GM12878 (cell line): ENCODE results near the gene ZNF581. TPM values are rescaled to one million over a fixed set of nuclear protein-coding genes. Genes with fewer than 3 reads are reported as not detected.

Experiments used
- ASH2L ChIP-seq: fragments of 300-600, 200-600 bp; sonication (generic); IDR thresholded peaks from 2 replicates; pipeline ENCODE4 v1.6.1; 2017; ENCODE audit warnings: low read depth, mild to moderate bottlenecking, borderline replicate concordance
- EGR1 ChIP-seq, 2 experiments: IDR thresholded peaks; 1 replicate in 1 of 2; 2 replicates in 1 of 2; pipeline ENCODE4 v1.6.1; 2011 to 2012; ENCODE audit warnings: low read depth in 2 of 2, low read length in 2 of 2, borderline replicate concordance in 1 of 2, mild to moderate bottlenecking in 1 of 2, moderate library complexity in 1 of 2
- HDGF ChIP-seq: fragments of 450-650 bp; IDR thresholded peaks from 2 replicates; pipeline ENCODE4 v1.6.1; 2016; ENCODE audit warnings: antibody characterized with exemption
- IKZF1 ChIP-seq: fragments of 450-650 bp; conservative IDR thresholded peaks from 2 replicates; pipeline ENCODE4 v1.6.1; 2017; ENCODE audit warnings: antibody characterized with exemption, mild to moderate bottlenecking
- MEF2A ChIP-seq: IDR thresholded peaks from 2 replicates; pipeline ENCODE4 v1.6.1; 2011; ENCODE audit warnings: low read depth, mild to moderate bottlenecking, low read length, moderate library complexity; ENCODE audit not compliant: insufficient read depth
- MEF2B ChIP-seq: fragments of 450-650 bp; IDR thresholded peaks from 2 replicates; pipeline ENCODE4 v1.6.1; 2018; ENCODE audit warnings: mild to moderate bottlenecking, moderate library complexity; ENCODE audit not compliant: partially characterized antibody, poor library complexity, severe bottlenecking
- MYB ChIP-seq: fragments of 150-350 bp; IDR thresholded peaks from 2 replicates; pipeline ENCODE4 v1.6.1; 2014; ENCODE audit warnings: mild to moderate bottlenecking, low read depth, low read length, borderline replicate concordance
- NBN ChIP-seq: fragments of 450-650 bp; IDR thresholded peaks from 2 replicates; pipeline ENCODE4 v1.6.1; 2016
- NFYB ChIP-seq: IDR thresholded peaks from 2 replicates; pipeline ENCODE4 v1.6.1; 2011; ENCODE audit warnings: low read depth, mild to moderate bottlenecking, low read length, improper control_type of control experiment, moderate library complexity; ENCODE audit not compliant: insufficient read depth
- POLR2AphosphoS5 ChIP-seq: IDR thresholded peaks from 2 replicates; pipeline ENCODE4 v1.6.1; 2011; ENCODE audit warnings: mild to moderate bottlenecking, low read length, inconsistent platforms
- SMAD1 ChIP-seq: fragments of 450-650 bp; IDR thresholded peaks from 2 replicates; pipeline ENCODE4 v1.6.1; 2018; ENCODE audit warnings: mild to moderate bottlenecking, low read depth; ENCODE audit not compliant: partially characterized antibody
- ZZZ3 ChIP-seq: IDR thresholded peaks from 2 replicates; pipeline ENCODE4 v1.6.1; 2011; ENCODE audit warnings: low read depth; ENCODE audit not compliant: control insufficient read depth, insufficient read length
- polyA plus RNA-seq, 11 experiments: library from polyadenylated mRNA; depleted of rRNA in 4 of 11; unstranded in 6 of 11; stranded (reverse) in 5 of 11; fragments of >200 nt; fragmentation: Nextera tagmentation in 4 of 11; fragmentation: Illumina TruSeq in 1 of 11; extraction: Ambion mirVana in 4 of 11; extraction: Trizol in 1 of 11; gene quantifications; 1 replicate in 1 of 11; 2 replicates in 10 of 11; pipeline versions ENCODE4 v1.2.1 to v1.2.3, GENCODE V29; 2011 to 2016; ENCODE audit warnings: inconsistent platforms in 2 of 11, missing spikeins in 2 of 11, low read depth in 1 of 11
- total RNA-seq, 4 experiments: library from RNA; depleted of rRNA in 3 of 4; stranded (reverse); fragments of >200 nt in 3 of 4; fragmentation: Illumina TruSeq in 1 of 4; extraction: Trizol in 1 of 4; gene quantifications; 2 replicates each; pipeline versions ENCODE4 v1.2.1 to v1.2.3, GENCODE V29; 2013 to 2021
- TF ChIP-seq, protein P1 (sequence below), 3 experiments: IDR thresholded peaks in 2 of 3; conservative IDR thresholded peaks in 1 of 3; 2 replicates each; pipeline ENCODE4 v1.5.1; 2011; ENCODE audit warnings: low read depth in 3 of 3, low read length in 3 of 3, mild to moderate bottlenecking in 3 of 3, control low read depth in 2 of 3, moderate library complexity in 2 of 3, inconsistent platforms in 1 of 3, mixed read lengths in 1 of 3; ENCODE audit not compliant: control insufficient read depth in 2 of 3, insufficient read depth in 1 of 3; ENCODE audit errors: extremely low read depth in 1 of 3
- TF ChIP-seq, protein P2 (sequence below): IDR thresholded peaks from 2 replicates; pipeline ENCODE4 v1.6.1; 2012; ENCODE audit warnings: improper control_type of control experiment, low read depth, low read length; ENCODE audit not compliant: insufficient replicate concordance
- TF ChIP-seq, protein P3 (sequence below): fragments of 450-650 bp; IDR thresholded peaks from 2 replicates; pipeline ENCODE4 v1.6.1; 2016; ENCODE audit warnings: mild to moderate bottlenecking
- TF ChIP-seq, protein P4 (sequence below): fragments of 450-650 bp; IDR thresholded peaks from 2 replicates; pipeline ENCODE4 v1.6.1; 2016; ENCODE audit warnings: mild to moderate bottlenecking
- TF ChIP-seq, protein P5 (sequence below): IDR thresholded peaks from 2 replicates; pipeline ENCODE4 v1.6.1; 2012; ENCODE audit warnings: low read depth, low read length, improper control_type of control experiment

Gene ZNF581
- total and polyA plus RNA-seq, 10 of the 15 experiments (the other 5 are each of a cell fraction or from before 2014, with no cell fraction given) = 4.7 to 45.4 (median 22.2) TPM

DNA sequence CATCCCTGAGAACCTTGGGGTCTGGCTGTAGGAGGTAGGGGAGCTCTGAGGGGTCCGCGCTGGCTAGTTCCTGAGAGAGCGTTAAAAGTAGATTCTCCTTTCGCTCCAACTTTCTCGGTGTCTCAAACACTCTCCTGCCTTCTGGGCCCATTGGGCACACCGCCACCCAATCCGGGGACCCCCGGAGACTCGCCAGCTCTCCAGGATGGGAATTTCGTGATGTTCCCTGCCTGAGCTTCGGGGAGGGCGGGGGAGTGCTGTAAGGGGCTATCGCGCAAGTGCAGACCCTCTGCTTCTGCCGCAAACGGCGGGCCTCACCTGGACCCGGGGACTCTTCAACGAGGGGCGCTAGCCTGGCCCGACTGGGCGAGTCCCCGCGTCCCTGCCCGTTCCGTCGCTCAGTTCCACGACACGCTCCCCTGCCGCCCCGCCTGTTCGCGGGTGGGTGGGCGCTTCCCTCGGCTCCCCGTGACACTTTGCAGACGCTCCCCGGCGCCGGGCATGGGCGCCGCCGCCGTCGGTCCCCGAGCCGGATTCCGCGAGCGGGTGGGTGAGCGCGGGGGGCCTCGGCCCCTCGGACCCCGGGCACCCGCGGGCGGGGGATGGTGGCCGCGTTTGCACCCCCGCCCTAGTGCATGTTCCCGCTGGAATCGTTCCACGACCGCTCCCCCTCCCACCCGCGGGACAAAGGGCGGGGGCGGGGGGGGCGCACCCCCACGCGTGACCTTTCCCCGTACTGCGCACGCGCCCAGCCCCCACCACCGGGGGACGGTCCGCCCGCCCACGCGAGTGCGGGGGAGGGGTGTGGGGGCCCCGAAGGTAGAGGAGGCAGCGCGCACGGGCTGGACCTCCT lies 4.5 kb downstream of the ZNF581 start, which contains the start of gene CCDC106 (continued):
- TF ChIP-seq, protein P1, sequence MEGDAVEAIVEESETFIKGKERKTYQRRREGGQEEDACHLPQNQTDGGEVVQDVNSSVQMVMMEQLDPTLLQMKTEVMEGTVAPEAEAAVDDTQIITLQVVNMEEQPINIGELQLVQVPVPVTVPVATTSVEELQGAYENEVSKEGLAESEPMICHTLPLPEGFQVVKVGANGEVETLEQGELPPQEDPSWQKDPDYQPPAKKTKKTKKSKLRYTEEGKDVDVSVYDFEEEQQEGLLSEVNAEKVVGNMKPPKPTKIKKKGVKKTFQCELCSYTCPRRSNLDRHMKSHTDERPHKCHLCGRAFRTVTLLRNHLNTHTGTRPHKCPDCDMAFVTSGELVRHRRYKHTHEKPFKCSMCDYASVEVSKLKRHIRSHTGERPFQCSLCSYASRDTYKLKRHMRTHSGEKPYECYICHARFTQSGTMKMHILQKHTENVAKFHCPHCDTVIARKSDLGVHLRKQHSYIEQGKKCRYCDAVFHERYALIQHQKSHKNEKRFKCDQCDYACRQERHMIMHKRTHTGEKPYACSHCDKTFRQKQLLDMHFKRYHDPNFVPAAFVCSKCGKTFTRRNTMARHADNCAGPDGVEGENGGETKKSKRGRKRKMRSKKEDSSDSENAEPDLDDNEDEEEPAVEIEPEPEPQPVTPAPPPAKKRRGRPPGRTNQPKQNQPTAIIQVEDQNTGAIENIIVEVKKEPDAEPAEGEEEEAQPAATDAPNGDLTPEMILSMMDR (IDR thresholded peaks at IDR 0.05 in 2 of 3, conservative IDR thresholded peaks at IDR 0.05 in 1 of 3; ENCODE audit: control insufficient read depth in 2 of 3, extremely low read depth in 1 of 3, insufficient read depth in 1 of 3, low read depth in 3 of 3, low read length in 3 of 3) = no peak
- TF ChIP-seq MEF2B (peak; percentile 27), IKZF1 (peak; percentile 87), HDGF (no peak), MEF2A (no peak), EGR1 (IDR thresholded peaks at IDR 0.05; ENCODE audit: borderline replicate concordance in 1 of 2, low read depth in 2 of 2, low read length in 2 of 2) (peak; percentile 63 to 99), MYB (no peak), ZZZ3 (no peak), SMAD1 (no peak), NFYB (no peak), POLR2AphosphoS5 (no peak; the same call in 1 of the 2 replicates), NBN (peak; percentile 65; the same call in 1 of the 2 replicates), ASH2L (no peak)
- TF ChIP-seq, protein P2, sequence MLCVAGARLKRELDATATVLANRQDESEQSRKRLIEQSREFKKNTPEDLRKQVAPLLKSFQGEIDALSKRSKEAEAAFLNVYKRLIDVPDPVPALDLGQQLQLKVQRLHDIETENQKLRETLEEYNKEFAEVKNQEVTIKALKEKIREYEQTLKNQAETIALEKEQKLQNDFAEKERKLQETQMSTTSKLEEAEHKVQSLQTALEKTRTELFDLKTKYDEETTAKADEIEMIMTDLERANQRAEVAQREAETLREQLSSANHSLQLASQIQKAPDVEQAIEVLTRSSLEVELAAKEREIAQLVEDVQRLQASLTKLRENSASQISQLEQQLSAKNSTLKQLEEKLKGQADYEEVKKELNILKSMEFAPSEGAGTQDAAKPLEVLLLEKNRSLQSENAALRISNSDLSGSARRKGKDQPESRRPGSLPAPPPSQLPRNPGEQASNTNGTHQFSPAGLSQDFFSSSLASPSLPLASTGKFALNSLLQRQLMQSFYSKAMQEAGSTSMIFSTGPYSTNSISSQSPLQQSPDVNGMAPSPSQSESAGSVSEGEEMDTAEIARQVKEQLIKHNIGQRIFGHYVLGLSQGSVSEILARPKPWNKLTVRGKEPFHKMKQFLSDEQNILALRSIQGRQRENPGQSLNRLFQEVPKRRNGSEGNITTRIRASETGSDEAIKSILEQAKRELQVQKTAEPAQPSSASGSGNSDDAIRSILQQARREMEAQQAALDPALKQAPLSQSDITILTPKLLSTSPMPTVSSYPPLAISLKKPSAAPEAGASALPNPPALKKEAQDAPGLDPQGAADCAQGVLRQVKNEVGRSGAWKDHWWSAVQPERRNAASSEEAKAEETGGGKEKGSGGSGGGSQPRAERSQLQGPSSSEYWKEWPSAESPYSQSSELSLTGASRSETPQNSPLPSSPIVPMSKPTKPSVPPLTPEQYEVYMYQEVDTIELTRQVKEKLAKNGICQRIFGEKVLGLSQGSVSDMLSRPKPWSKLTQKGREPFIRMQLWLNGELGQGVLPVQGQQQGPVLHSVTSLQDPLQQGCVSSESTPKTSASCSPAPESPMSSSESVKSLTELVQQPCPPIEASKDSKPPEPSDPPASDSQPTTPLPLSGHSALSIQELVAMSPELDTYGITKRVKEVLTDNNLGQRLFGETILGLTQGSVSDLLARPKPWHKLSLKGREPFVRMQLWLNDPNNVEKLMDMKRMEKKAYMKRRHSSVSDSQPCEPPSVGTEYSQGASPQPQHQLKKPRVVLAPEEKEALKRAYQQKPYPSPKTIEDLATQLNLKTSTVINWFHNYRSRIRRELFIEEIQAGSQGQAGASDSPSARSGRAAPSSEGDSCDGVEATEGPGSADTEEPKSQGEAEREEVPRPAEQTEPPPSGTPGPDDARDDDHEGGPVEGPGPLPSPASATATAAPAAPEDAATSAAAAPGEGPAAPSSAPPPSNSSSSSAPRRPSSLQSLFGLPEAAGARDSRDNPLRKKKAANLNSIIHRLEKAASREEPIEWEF = no peak
- TF ChIP-seq, protein P3, sequence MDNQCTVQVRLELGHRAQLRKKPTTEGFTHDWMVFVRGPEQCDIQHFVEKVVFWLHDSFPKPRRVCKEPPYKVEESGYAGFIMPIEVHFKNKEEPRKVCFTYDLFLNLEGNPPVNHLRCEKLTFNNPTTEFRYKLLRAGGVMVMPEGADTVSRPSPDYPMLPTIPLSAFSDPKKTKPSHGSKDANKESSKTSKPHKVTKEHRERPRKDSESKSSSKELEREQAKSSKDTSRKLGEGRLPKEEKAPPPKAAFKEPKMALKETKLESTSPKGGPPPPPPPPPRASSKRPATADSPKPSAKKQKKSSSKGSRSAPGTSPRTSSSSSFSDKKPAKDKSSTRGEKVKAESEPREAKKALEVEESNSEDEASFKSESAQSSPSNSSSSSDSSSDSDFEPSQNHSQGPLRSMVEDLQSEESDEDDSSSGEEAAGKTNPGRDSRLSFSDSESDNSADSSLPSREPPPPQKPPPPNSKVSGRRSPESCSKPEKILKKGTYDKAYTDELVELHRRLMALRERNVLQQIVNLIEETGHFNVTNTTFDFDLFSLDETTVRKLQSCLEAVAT = peak; percentile 33; the same call in 1 of the 2 replicates
- TF ChIP-seq, protein P4, sequence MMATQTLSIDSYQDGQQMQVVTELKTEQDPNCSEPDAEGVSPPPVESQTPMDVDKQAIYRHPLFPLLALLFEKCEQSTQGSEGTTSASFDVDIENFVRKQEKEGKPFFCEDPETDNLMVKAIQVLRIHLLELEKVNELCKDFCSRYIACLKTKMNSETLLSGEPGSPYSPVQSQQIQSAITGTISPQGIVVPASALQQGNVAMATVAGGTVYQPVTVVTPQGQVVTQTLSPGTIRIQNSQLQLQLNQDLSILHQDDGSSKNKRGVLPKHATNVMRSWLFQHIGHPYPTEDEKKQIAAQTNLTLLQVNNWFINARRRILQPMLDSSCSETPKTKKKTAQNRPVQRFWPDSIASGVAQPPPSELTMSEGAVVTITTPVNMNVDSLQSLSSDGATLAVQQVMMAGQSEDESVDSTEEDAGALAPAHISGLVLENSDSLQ = no peak
- TF ChIP-seq, protein P5, sequence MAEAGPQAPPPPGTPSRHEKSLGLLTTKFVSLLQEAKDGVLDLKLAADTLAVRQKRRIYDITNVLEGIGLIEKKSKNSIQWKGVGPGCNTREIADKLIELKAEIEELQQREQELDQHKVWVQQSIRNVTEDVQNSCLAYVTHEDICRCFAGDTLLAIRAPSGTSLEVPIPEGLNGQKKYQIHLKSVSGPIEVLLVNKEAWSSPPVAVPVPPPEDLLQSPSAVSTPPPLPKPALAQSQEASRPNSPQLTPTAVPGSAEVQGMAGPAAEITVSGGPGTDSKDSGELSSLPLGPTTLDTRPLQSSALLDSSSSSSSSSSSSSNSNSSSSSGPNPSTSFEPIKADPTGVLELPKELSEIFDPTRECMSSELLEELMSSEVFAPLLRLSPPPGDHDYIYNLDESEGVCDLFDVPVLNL = no peak
